Duodenal mucosa (tissue), 2 donors: ENCODE measurements around the gene CTCFL.

Source experiments
- H3K27ac ChIP-seq: one replicate; pipeline ENCODE4 v1.7.0; 2013; ENCODE audit warnings: low read depth, low read length
- H3K27me3 ChIP-seq, 2 donors: one replicate each; pipeline ENCODE4 v1.7.0; 2013; ENCODE audit warnings: low read length in 2 of 2, control low read depth in 1 of 2; ENCODE audit not compliant: insufficient read depth in 2 of 2, control insufficient read depth in 1 of 2
- H3K36me3 ChIP-seq, 2 donors: one replicate each; pipeline ENCODE4 v1.7.0; 2013; ENCODE audit warnings: low read length in 2 of 2, control low read depth in 1 of 2; ENCODE audit not compliant: insufficient read depth in 2 of 2, control insufficient read depth in 1 of 2
- H3K4me1 ChIP-seq, 2 donors: one replicate each; pipeline ENCODE4 v1.7.0; 2013; ENCODE audit warnings: low read length in 2 of 2, control low read depth in 1 of 2; ENCODE audit not compliant: insufficient read depth in 2 of 2, control insufficient read depth in 1 of 2
- H3K4me3 ChIP-seq, 2 donors: one replicate each; pipeline ENCODE4 v1.7.0; 2013; ENCODE audit warnings: low read length in 2 of 2, low read depth in 1 of 2
- H3K9ac ChIP-seq, 2 donors: one replicate each; pipeline ENCODE4 v1.7.0; 2013; ENCODE audit warnings: low read length in 2 of 2, low read depth in 1 of 2
- H3K9me3 ChIP-seq, 2 donors: one replicate each; pipeline ENCODE4 v1.7.0; 2013; ENCODE audit warnings: low read length in 2 of 2, control low read depth in 1 of 2; ENCODE audit not compliant: control insufficient read depth in 1 of 2

CTCFL gene

DNA sequence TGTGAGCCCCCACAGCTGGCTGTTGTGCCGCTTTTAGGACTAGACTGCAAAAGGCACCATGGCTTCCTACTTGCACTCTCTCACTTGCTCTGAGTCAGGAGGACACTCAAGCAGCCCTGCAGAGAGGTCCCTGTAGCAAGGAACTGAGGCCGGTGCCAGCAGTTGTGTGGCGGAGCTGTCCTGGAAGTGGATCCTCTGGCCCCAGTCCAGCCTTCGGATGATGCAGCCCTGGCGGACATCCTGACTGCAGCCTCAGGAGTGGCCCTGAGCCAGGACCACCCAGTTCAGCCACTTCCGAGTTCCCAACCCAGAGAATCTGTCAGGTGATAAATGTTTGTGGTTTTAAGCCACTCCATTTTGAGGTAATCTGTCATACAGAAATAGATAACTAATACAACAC, 17.5 kb downstream of the CTCFL start:
- Histone ChIP-seq H3K4me3 (no peak overlapping the region), H3K9me3 (no peaks in the 10 kb centered on the region), H3K36me3 (no peaks in the 10 kb centered on the region), H3K27ac (no peak overlapping the region), H3K27me3 (no peaks in the 10 kb centered on the region), H3K9ac (no peak overlapping the region), H3K4me1 (no peaks in the 10 kb centered on the region)

GRCh38 chr20:57505979-57506378, 19.0 kb downstream of the CTCFL start:
- Histone ChIP-seq H3K4me3 (no peak overlapping the region), H3K36me3 (no peaks in the 10 kb centered on the region), H3K27ac (no peak overlapping the region), H3K9me3 (no peaks in the 10 kb centered on the region), H3K4me1 (no peaks in the 10 kb centered on the region), H3K9ac (no peak overlapping the region), H3K27me3 (no peaks in the 10 kb centered on the region)

DNA sequence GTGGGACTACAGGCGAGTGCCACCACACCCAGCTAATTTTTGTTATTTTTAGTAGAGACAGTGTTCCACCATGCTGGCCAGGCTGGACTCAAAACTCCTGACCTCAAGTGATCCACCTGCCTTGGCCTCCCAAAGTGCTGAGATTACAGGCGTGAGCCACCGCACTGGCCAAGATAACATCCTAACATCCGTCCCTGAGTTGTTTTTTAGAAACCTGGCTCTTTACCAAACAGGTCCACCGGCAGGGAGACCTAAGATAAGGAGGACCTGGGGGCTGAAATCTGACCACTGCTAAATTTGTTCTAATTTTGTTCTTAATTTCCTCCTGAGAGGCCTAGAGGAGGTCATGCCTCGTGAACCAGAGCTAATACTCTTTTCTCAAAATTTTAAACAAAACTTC, 20.5 kb downstream of the CTCFL start:
- H3K27ac ChIP-seq, result no peak overlapping the region
- no peak overlapping the region for H3K4me3 ChIP-seq
- H3K36me3 ChIP-seq, result no peaks in the 10 kb centered on the region
- H3K9me3 ChIP-seq, result no peaks in the 10 kb centered on the region
- H3K4me1 ChIP-seq, result no peaks in the 10 kb centered on the region
- no peak overlapping the region for H3K9ac ChIP-seq
- H3K27me3 ChIP-seq, result peaks cover 0 to 5% of the 10 kb centered on the region in 2 donors

- H3K4me3 ChIP-seq, result no peak overlapping the region
Measured at GRCh38 chr20:57503035-57503658, 21.8 kb downstream of the CTCFL start.

DNA sequence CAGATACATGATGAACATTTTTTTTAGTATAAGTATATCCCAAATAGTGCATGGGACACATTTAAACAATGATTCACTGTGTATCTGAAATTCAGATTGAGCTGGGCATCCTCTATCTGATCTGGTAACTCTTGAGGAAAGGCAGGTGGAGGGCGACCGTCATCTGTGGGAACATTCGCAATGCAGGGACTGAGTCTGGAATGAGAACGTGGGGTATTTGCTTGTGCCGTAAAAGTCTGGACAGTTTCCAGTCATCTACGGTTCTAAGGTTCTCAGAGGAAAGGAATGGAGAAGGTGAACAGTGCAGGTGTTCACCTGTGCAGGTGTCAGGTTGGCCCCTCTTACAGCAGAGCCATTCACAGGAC, 22.6 kb downstream of the CTCFL start:
- Histone ChIP-seq H3K4me1 (no peaks in the 10 kb centered on the region), H3K9ac (no peak overlapping the region), H3K4me3 (no peak overlapping the region), H3K27ac (no peak overlapping the region), H3K9me3 (no peaks in the 10 kb centered on the region), H3K36me3 (no peaks in the 10 kb centered on the region), H3K27me3 (peaks cover 5 to 10% of the 10 kb centered on the region in 2 donors)

More at GRCh38 chr20:57503035-57503658, 21.8 kb downstream of the CTCFL start:
- Histone ChIP-seq H3K36me3 (no peaks in the 10 kb centered on the region), H3K27ac (no peak overlapping the region), H3K27me3 (peaks cover 5 to 6% of the 10 kb centered on the region in 2 donors), H3K9ac (no peak overlapping the region), H3K9me3 (no peaks in the 10 kb centered on the region), H3K4me1 (no peaks in the 10 kb centered on the region)

- Histone ChIP-seq H3K27me3 (peaks cover 5 to 14% of the 10 kb centered on the region in 2 donors), H3K4me1 (no peaks in the 10 kb centered on the region), H3K27ac (no peak overlapping the region)
Measured at GRCh38 chr20:57501461-57502335, 23.2 kb downstream of the CTCFL start.

GRCh38 chr20:57500962-57501361, 24.0 kb downstream of the CTCFL start:
- no peaks in the 10 kb centered on the region for H3K9me3 ChIP-seq
- H3K4me3 ChIP-seq, result no peak overlapping the region
- no peaks in the 10 kb centered on the region for H3K4me1 ChIP-seq
- H3K9ac ChIP-seq, result no peak overlapping the region
- H3K36me3 ChIP-seq, result no peaks in the 10 kb centered on the region
- H3K27ac ChIP-seq, result no peak overlapping the region
- peaks cover 5 to 14% of the 10 kb centered on the region in 2 donors for H3K27me3 ChIP-seq

More at GRCh38 chr20:57501461-57502335, 23.2 kb downstream of the CTCFL start:
- H3K36me3 ChIP-seq, result no peaks in the 10 kb centered on the region
- H3K9ac ChIP-seq, result no peak overlapping the region
- no peaks in the 10 kb centered on the region for H3K9me3 ChIP-seq
- no peak overlapping the region for H3K4me3 ChIP-seq

- H3K4me1 ChIP-seq, result no peaks in the 10 kb centered on the region
- no peaks in the 10 kb centered on the region for H3K9me3 ChIP-seq
- no peaks in the 10 kb centered on the region for H3K36me3 ChIP-seq
- no peak overlapping the region for H3K27ac ChIP-seq
- H3K9ac ChIP-seq, result no peak overlapping the region
- H3K4me3 ChIP-seq, result no peak overlapping the region
- H3K27me3 ChIP-seq, result peaks cover 5 to 14% of the 10 kb centered on the region in 2 donors
Measured at GRCh38 chr20:57500235-57500634, 24.7 kb downstream of the CTCFL start.

GRCh38 chr20:57499676-57500075, 25.3 kb downstream of the CTCFL start:
- Histone ChIP-seq H3K27ac (no peak overlapping the region), H3K9me3 (no peaks in the 10 kb centered on the region), H3K27me3 (peaks cover 5 to 14% of the 10 kb centered on the region in 2 donors), H3K4me1 (peaks cover 0 to 3% of the 10 kb centered on the region in 2 donors), H3K9ac (no peak overlapping the region), H3K36me3 (no peaks in the 10 kb centered on the region), H3K4me3 (no peak overlapping the region)
